Effector memory CD8-positive, alpha-beta T cell (primary cell): ENCODE data around the gene APOLD1.
A peak's percentile ranks its signal among the peaks of the same experiment; 100 is the strongest.

ENCODE experiments used
- ATAC-seq: fragments of 150-1000 bp; cut with Tn5 transposase; replicated peaks from 2 replicates; pipeline ENCODE4 v1.10.0; 2021; ENCODE audit warnings: mild to moderate bottlenecking, moderate library complexity
- DNase-seq, 3 experiments: peaks; one replicate each; pipeline ENCODE4 v3.0.0; 2021
- H3K27ac Mint-ChIP-seq, 2 donors: one replicate each; pipeline ENCODE4 v1.8.0; 2022; ENCODE audit warnings: mild to moderate bottlenecking in 2 of 2, mixed read lengths in 2 of 2, moderate library complexity in 2 of 2
- H3K27me3 Mint-ChIP-seq, 2 donors: one replicate each; pipeline ENCODE4 v1.8.0; 2022; ENCODE audit warnings: mixed read lengths in 2 of 2
- H3K36me3 Mint-ChIP-seq: one replicate; pipeline ENCODE4 v1.8.0; 2022; ENCODE audit warnings: mild to moderate bottlenecking, moderate library complexity, mixed read lengths; ENCODE audit not compliant: insufficient read depth
- H3K4me1 Mint-ChIP-seq, 2 donors: one replicate each; pipeline ENCODE4 v1.8.0; 2022; ENCODE audit warnings: low read depth in 2 of 2, mixed read lengths in 2 of 2
- H3K4me3 Mint-ChIP-seq, 2 donors: one replicate each; pipeline ENCODE4 v1.8.0; 2022; ENCODE audit warnings: mild to moderate bottlenecking in 2 of 2, mixed read lengths in 2 of 2, moderate library complexity in 2 of 2
- H3K9me3 Mint-ChIP-seq, 2 donors: one replicate each; pipeline ENCODE4 v1.8.0; 2022; ENCODE audit warnings: mixed read lengths in 2 of 2

APOLD1 gene

GRCh38 chr12:12764824-12765223, 20.6 kb upstream of the APOLD1 start:
- no peaks in the 10 kb centered on the region for H3K36me3 Mint-ChIP-seq
- peaks cover 2 to 3% of the 10 kb centered on the region in 2 donors for H3K9me3 Mint-ChIP-seq
- no peak overlapping the region for H3K4me3 Mint-ChIP-seq
- DNase-seq (no peak), ATAC-seq (no peak)
- no peaks in the 10 kb centered on the region for H3K27me3 Mint-ChIP-seq
- no peaks in the 10 kb centered on the region for H3K4me1 Mint-ChIP-seq
- no peak overlapping the region for H3K27ac Mint-ChIP-seq

- Mint-ChIP-seq H3K27ac (no peak overlapping the region), H3K4me1 (no peaks in the 10 kb centered on the region), H3K36me3 (no peaks in the 10 kb centered on the region), H3K9me3 (peaks cover 3 to 11% of the 10 kb centered on the region in 2 donors), H3K27me3 (no peaks in the 10 kb centered on the region), H3K4me3 (no peak overlapping the region)
- DNase-seq: no peak
- no peak for ATAC-seq
Measured at GRCh38 chr12:12770262-12770661, 15.2 kb upstream of the APOLD1 start.

GRCh38 chr12:12774791-12775190, 10.7 kb upstream of the APOLD1 start:
- Mint-ChIP-seq H3K36me3 (no peaks in the 10 kb centered on the region), H3K4me3 (no peak overlapping the region), H3K27ac (no peak overlapping the region), H3K27me3 (no peaks in the 10 kb centered on the region), H3K4me1 (no peaks in the 10 kb centered on the region), H3K9me3 (peaks cover 2 to 9% of the 10 kb centered on the region in 2 donors)
- ATAC-seq: no peak
- no peak for DNase-seq

- Mint-ChIP-seq H3K27ac (no peak overlapping the region), H3K27me3 (no peaks in the 10 kb centered on the region)
- DNase-seq: no peak
Measured at GRCh38 chr12:12776261-12776660, 9.2 kb upstream of the APOLD1 start.

GRCh38 chr12:12777092-12777491, 8.4 kb upstream of the APOLD1 start:
- H3K9me3 Mint-ChIP-seq: no peaks in the 10 kb centered on the region
- no peak for DNase-seq
- no peak overlapping the region for H3K27ac Mint-ChIP-seq
- no peak for ATAC-seq
- no peak overlapping the region for H3K4me3 Mint-ChIP-seq
- no peaks in the 10 kb centered on the region for H3K4me1 Mint-ChIP-seq
- no peaks in the 10 kb centered on the region for H3K36me3 Mint-ChIP-seq
- H3K27me3 Mint-ChIP-seq: no peaks in the 10 kb centered on the region

More at GRCh38 chr12:12776261-12776660, 9.2 kb upstream of the APOLD1 start:
- ATAC-seq: no peak
- Mint-ChIP-seq H3K4me3 (no peak overlapping the region), H3K9me3 (no peaks in the 10 kb centered on the region), H3K36me3 (no peaks in the 10 kb centered on the region), H3K4me1 (no peaks in the 10 kb centered on the region)

- Mint-ChIP-seq H3K27me3 (no peaks in the 10 kb centered on the region), H3K9me3 (no peaks in the 10 kb centered on the region), H3K36me3 (no peaks in the 10 kb centered on the region), H3K27ac (no peak overlapping the region), H3K4me1 (no peaks in the 10 kb centered on the region), H3K4me3 (no peak overlapping the region)
- DNase-seq: no peak
- ATAC-seq: no peak
Measured at GRCh38 chr12:12779007-12779406, 6.5 kb upstream of the APOLD1 start.

GRCh38 chr12:12779529-12779928, 5.9 kb upstream of the APOLD1 start:
- Mint-ChIP-seq H3K4me3 (no peak overlapping the region), H3K27ac (no peak overlapping the region), H3K9me3 (no peaks in the 10 kb centered on the region), H3K36me3 (no peaks in the 10 kb centered on the region), H3K4me1 (no peaks in the 10 kb centered on the region), H3K27me3 (no peaks in the 10 kb centered on the region)
- DNase-seq: no peak
- ATAC-seq: no peak

GRCh38 chr12:12784116-12784515, 1.3 kb upstream of the APOLD1 start:
- DNase-seq: no peak
- no peak overlapping the region for H3K4me3 Mint-ChIP-seq
- no peak for ATAC-seq

GRCh38 chr12:12786351-12786705, 869 bp downstream of the APOLD1 start:
- DNase-seq (no peak), ATAC-seq (peak; percentile 23)
- no peaks in the 10 kb centered on the region for H3K9me3 Mint-ChIP-seq
- no peaks in the 10 kb centered on the region for H3K27me3 Mint-ChIP-seq
- peaks cover 8% of the 10 kb centered on the region for H3K36me3 Mint-ChIP-seq
- H3K4me1 Mint-ChIP-seq: peaks cover 7 to 11% of the 10 kb centered on the region in 2 donors
- H3K27ac Mint-ChIP-seq: peak overlapping the region in 1 of 2 donors; percentile 72
- peak overlapping the region; percentile 85 for H3K4me3 Mint-ChIP-seq

More at GRCh38 chr12:12784116-12784515, 1.3 kb upstream of the APOLD1 start:
- no peaks in the 10 kb centered on the region for H3K27me3 Mint-ChIP-seq
- no peaks in the 10 kb centered on the region for H3K9me3 Mint-ChIP-seq
- no peak overlapping the region for H3K27ac Mint-ChIP-seq
- peaks cover 8% of the 10 kb centered on the region for H3K36me3 Mint-ChIP-seq
- peaks cover 7 to 11% of the 10 kb centered on the region in 2 donors for H3K4me1 Mint-ChIP-seq

GRCh38 chr12:12786706-12787601, 1.5 kb downstream of the APOLD1 start:
- H3K27me3 Mint-ChIP-seq: no peaks in the 10 kb centered on the region
- DNase-seq: peak; percentile 52 to 61 (median 55)
- ATAC-seq: peak; percentile 89
- H3K9me3 Mint-ChIP-seq: no peaks in the 10 kb centered on the region
- H3K4me3 Mint-ChIP-seq: peak overlapping the region; percentile 85
- H3K4me1 Mint-ChIP-seq: peaks cover 7 to 11% of the 10 kb centered on the region in 2 donors
- H3K36me3 Mint-ChIP-seq: peaks cover 8% of the 10 kb centered on the region
- H3K27ac Mint-ChIP-seq: peak overlapping the region; percentile 72 to 86

GRCh38 chr12:12788131-12788530, 2.7 kb downstream of the APOLD1 start:
- ATAC-seq (no peak), DNase-seq (no peak)
- H3K4me3 Mint-ChIP-seq: peak overlapping the region; percentile 85
- no peaks in the 10 kb centered on the region for H3K27me3 Mint-ChIP-seq
- H3K9me3 Mint-ChIP-seq: no peaks in the 10 kb centered on the region
- H3K4me1 Mint-ChIP-seq: peaks cover 7 to 11% of the 10 kb centered on the region in 2 donors
- H3K27ac Mint-ChIP-seq: peak overlapping the region in 1 of 2 donors; percentile 86
- H3K36me3 Mint-ChIP-seq: peaks cover 8% of the 10 kb centered on the region

GRCh38 chr12:12788675-12789368, 3.4 kb downstream of the APOLD1 start:
- peak overlapping the region; percentile 65 to 85 for H3K4me3 Mint-ChIP-seq
- H3K9me3 Mint-ChIP-seq: no peaks in the 10 kb centered on the region
- DNase-seq (peak; percentile 46 to 56 (median 48)), ATAC-seq (peak; percentile 65)
- no peaks in the 10 kb centered on the region for H3K27me3 Mint-ChIP-seq
- peaks cover 8% of the 10 kb centered on the region for H3K36me3 Mint-ChIP-seq
- H3K4me1 Mint-ChIP-seq: peaks cover 7 to 11% of the 10 kb centered on the region in 2 donors
- H3K27ac Mint-ChIP-seq: peak overlapping the region; percentile 28 to 86

GRCh38 chr12:12790956-12791355, 5.5 kb downstream of the APOLD1 start:
- DNase-seq (no peak), ATAC-seq (no peak)
- Mint-ChIP-seq H3K4me3 (no peak overlapping the region), H3K27me3 (no peaks in the 10 kb centered on the region), H3K36me3 (peaks cover 6% of the 10 kb centered on the region), H3K4me1 (peaks cover 7 to 11% of the 10 kb centered on the region in 2 donors), H3K9me3 (no peaks in the 10 kb centered on the region), H3K27ac (no peak overlapping the region)
